ENCODE results near the gene CEP290.

GRCh38 chr12:88108021-88108420, 33.9 kb downstream of the CEP290 start:
- TF ChIP-seq POLR2A (IDR thresholded peaks at IDR 0.05) (no peak), CTCF (IDR thresholded peaks at IDR 0.05 in 8 of 11, conservative IDR thresholded peaks at IDR 0.05 in 3 of 11) (no peak), POLR2AphosphoS5 (IDR thresholded peaks at IDR 0.05) (no peak)

All from spleen (tissue), 7 donors.